ENCODE data around the gene ERCC5.

- no peak for TF ChIP-seq MAX (IDR thresholded peaks at IDR 0.05; ENCODE audit: insufficient read depth, insufficient read length)
- no peak for TF ChIP-seq POLR2A (IDR thresholded peaks at IDR 0.05; ENCODE audit: low read depth, low read length)
These were observed 58.6 kb downstream of the ERCC5 start for GRCh38 chr13:102904408-102904862.
